DOHH2 (cell line): ENCODE data around the gene SH3RF3.

ENCODE experiments used
- H3F3A ChIP-seq: fragments of 200-600 bp; sonication (generic), shearing (Covaris generic); 2 replicates; pipeline ENCODE4 v1.6.0; 2016; ENCODE audit warnings: antibody characterized with exemption, mild to moderate bottlenecking; ENCODE audit not compliant: control insufficient read depth, insufficient read depth
- H3K27ac ChIP-seq: fragments of 200-600 bp; sonication (generic); 2 replicates; pipeline ENCODE4 v1.5.1; 2014; ENCODE audit warnings: low read depth, mild to moderate bottlenecking, low read length, moderate library complexity
- H3K27me3 ChIP-seq: fragments of 200-600 bp; sonication (generic); 2 replicates; pipeline ENCODE4 v1.6.1; 2014; ENCODE audit warnings: mild to moderate bottlenecking, low read length, mixed read lengths; ENCODE audit not compliant: control insufficient read depth
- H3K36me3 ChIP-seq: fragments of 200-600 bp; sonication (generic); 2 replicates; pipeline ENCODE4 v1.6.1; 2014; ENCODE audit warnings: mild to moderate bottlenecking, low read length, moderate library complexity, mixed read lengths; ENCODE audit not compliant: control insufficient read depth
- H3K4me1 ChIP-seq: fragments of 200-600 bp; sonication (generic); 2 replicates; pipeline ENCODE4 v1.6.1; 2014; ENCODE audit warnings: mild to moderate bottlenecking, low read length, mixed read lengths; ENCODE audit not compliant: control insufficient read depth
- H3K4me2 ChIP-seq: fragments of 200-600 bp; sonication (generic); 2 replicates; pipeline ENCODE4 v1.6.0; 2014; ENCODE audit warnings: mild to moderate bottlenecking, low read length, moderate library complexity
- H3K4me3 ChIP-seq: fragments of 200-600 bp; sonication (generic); 2 replicates; pipeline ENCODE4 v1.5.1; 2014; ENCODE audit warnings: mild to moderate bottlenecking, low read length, mixed read lengths
- H3K79me2 ChIP-seq: fragments of 200-600 bp; sonication (generic); 2 replicates; pipeline ENCODE4 v1.6.1; 2014; ENCODE audit warnings: mild to moderate bottlenecking, low read length, mixed read lengths; ENCODE audit not compliant: control insufficient read depth
- H3K9me2 ChIP-seq: fragments of 200-600 bp; sonication (generic); replicated peaks from 2 replicates; pipeline ENCODE4 v1.6.1; 2014; ENCODE audit warnings: mild to moderate bottlenecking, low read length, mixed read lengths; ENCODE audit not compliant: control insufficient read depth
- H3K9me3 ChIP-seq: fragments of 200-600 bp; sonication (generic); 2 replicates; pipeline ENCODE4 v1.6.1; 2014; ENCODE audit warnings: antibody characterized with exemption, low read length, mixed read lengths; ENCODE audit not compliant: control insufficient read depth, insufficient read depth
- H4K20me1 ChIP-seq: fragments of 200-600 bp; sonication (generic); 2 replicates; pipeline ENCODE4 v1.6.0; 2014; ENCODE audit warnings: low read depth, mild to moderate bottlenecking, antibody characterized with exemption, low read length, moderate library complexity; ENCODE audit not compliant: control insufficient read depth, insufficient read depth
- CTCF ChIP-seq: fragments of 200-600 bp; sonication (generic); IDR thresholded peaks from one replicate; pipeline ENCODE4 v1.5.1; 2014; ENCODE audit warnings: antibody characterized with exemption, mild to moderate bottlenecking, low read depth, low read length; ENCODE audit not compliant: poor library complexity, severe bottlenecking
- EZH2phosphoT487 ChIP-seq: fragments of 200-600 bp; sonication (generic); IDR thresholded peaks from 2 replicates; pipeline ENCODE4 v1.6.1; 2017; ENCODE audit warnings: borderline replicate concordance, mild to moderate bottlenecking, antibody characterized with exemption, low read length, moderate library complexity, mixed read lengths

Gene SH3RF3

GRCh38 chr2:109102588-109103233 is 26.3 kb upstream of the SH3RF3 start:
- Histone ChIP-seq H3K4me1 (no peaks in the 10 kb centered on the region), H3K4me3 (no peak overlapping the region), H3F3A (no peaks in the 10 kb centered on the region), H3K36me3 (no peaks in the 10 kb centered on the region), H3K9me3 (no peaks in the 10 kb centered on the region), H3K27me3 (peaks cover 5% of the 10 kb centered on the region; the same call in 1 of the 2 replicates), H3K27ac (no peak overlapping the region), H3K4me2 (no peak overlapping the region), H4K20me1 (no peaks in the 10 kb centered on the region), H3K79me2 (no peaks in the 10 kb centered on the region), H3K9me2 (no peaks in the 10 kb centered on the region)
- TF ChIP-seq EZH2phosphoT487 = no peak
- TF ChIP-seq CTCF = no peak

- H3K4me1 ChIP-seq = no peaks in the 10 kb centered on the region
- no peak overlapping the region for H3K4me2 ChIP-seq
- no peak overlapping the region for H3K27ac ChIP-seq
- no peak for TF ChIP-seq CTCF
- no peak for TF ChIP-seq EZH2phosphoT487
- no peaks in the 10 kb centered on the region for H3F3A ChIP-seq
- H3K9me3 ChIP-seq = no peaks in the 10 kb centered on the region
- no peak overlapping the region for H3K4me3 ChIP-seq
- H3K79me2 ChIP-seq = no peaks in the 10 kb centered on the region
- no peaks in the 10 kb centered on the region for H3K36me3 ChIP-seq
- no peaks in the 10 kb centered on the region for H3K27me3 ChIP-seq
- no peaks in the 10 kb centered on the region for H4K20me1 ChIP-seq
- no peaks in the 10 kb centered on the region for H3K9me2 ChIP-seq
Measured at GRCh38 chr2:109105113-109105512, 23.9 kb upstream of the SH3RF3 start.

GRCh38 chr2:109108740-109109139 is 20.3 kb upstream of the SH3RF3 start:
- TF ChIP-seq CTCF (no peak), EZH2phosphoT487 (no peak)
- no peak overlapping the region for H3K27ac ChIP-seq
- no peaks in the 10 kb centered on the region for H3K9me3 ChIP-seq
- no peaks in the 10 kb centered on the region for H3K79me2 ChIP-seq
- no peaks in the 10 kb centered on the region for H3K27me3 ChIP-seq
- H3F3A ChIP-seq = no peaks in the 10 kb centered on the region
- no peaks in the 10 kb centered on the region for H4K20me1 ChIP-seq
- H3K36me3 ChIP-seq = no peaks in the 10 kb centered on the region
- no peak overlapping the region for H3K4me2 ChIP-seq
- no peaks in the 10 kb centered on the region for H3K9me2 ChIP-seq
- H3K4me3 ChIP-seq = no peak overlapping the region
- no peaks in the 10 kb centered on the region for H3K4me1 ChIP-seq
